ENCODE data around the gene SMCO2.

The SMCO2 gene

GRCh38 chr12:27551172-27551840, 104.8 kb downstream of the SMCO2 start:
- no peak for TF ChIP-seq CTCF (IDR thresholded peaks at IDR 0.05; ENCODE audit: low read depth, low read length, missing control alignments)
- DNase-seq (ENCODE audit: low read depth): no peak
- H3K4me3 ChIP-seq (ENCODE audit: low read depth, low read length): no peak overlapping the region

All from GM12864 (cell line).